22Rv1 (cell line): ENCODE data around the gene GPHN.

Source experiments
- CTCF ChIP-seq: fragments of 450-650 bp; IDR thresholded peaks from 2 replicates; pipeline ENCODE4 v1.5.1; 2017; ENCODE audit warnings: mild to moderate bottlenecking
- ZFX ChIP-seq: fragments of 450-650 bp; IDR thresholded peaks from 2 replicates; pipeline ENCODE4 v1.6.1; 2017; ENCODE audit warnings: antibody characterized with exemption, borderline replicate concordance

DNA sequence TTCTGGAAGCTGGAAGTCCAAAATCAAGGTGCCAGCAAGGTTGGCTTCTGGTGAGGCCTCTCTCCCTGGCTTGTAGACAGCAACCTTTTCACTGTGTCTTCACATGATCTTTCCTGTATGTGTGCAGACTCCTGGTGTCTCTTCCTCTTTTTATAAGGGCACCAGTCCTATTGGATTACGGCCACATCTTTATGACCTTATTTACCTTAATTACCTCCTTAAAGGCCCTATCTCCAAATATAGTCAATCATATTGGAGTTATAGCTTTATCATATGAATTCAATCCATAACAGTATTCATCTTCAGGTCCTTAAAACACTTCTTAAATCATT is 660.1 kb downstream of the GPHN start:
- TF ChIP-seq CTCF (no peak), ZFX (no peak)
